B cell (primary cell): ENCODE measurements around the gene SEMA4D. TPM values are rescaled to one million over a fixed set of nuclear protein-coding genes. Genes with fewer than 3 reads are reported as not detected.

Experiments used
- ATAC-seq: fragments of 200-7000 bp; cut with Tn5 transposase; one replicate; pipeline ENCODE4 v1.10.0; 2021; ENCODE audit warnings: low read depth, mild to moderate bottlenecking, moderate number of reproducible peaks, moderate library complexity
- CTCF ChIA-PET: fragments of 350-600 bp; sonication (Branson Sonifier 250); formaldehyde crosslinking; loops from one replicate; lab custom pipeline; 2021; ENCODE audit warnings: antibody characterized with exemption, inconsistent platforms; lab: Charles Lee
- POLR2A ChIA-PET: fragments of 350-600 bp; sonication (Branson Sonifier 250); formaldehyde crosslinking; loops from one replicate; lab custom pipeline; 2021; ENCODE audit warnings: antibody characterized with exemption; lab: Charles Lee
- DNase-seq: peaks from one replicate; pipeline ENCODE4 v3.0.0; 2013
- H2AFZ ChIP-seq: 2 replicates; pipeline ENCODE4 v1.6.1; 2012; ENCODE audit warnings: mild to moderate bottlenecking, low read depth, low read length; ENCODE audit not compliant: insufficient read depth, poor library complexity, severe bottlenecking
- H3K27ac ChIP-seq, 2 donors: 1 replicate in 1 of 2; 2 replicates in 1 of 2; pipeline ENCODE4 v1.5.1; 2012 to 2013; ENCODE audit warnings: low read length in 2 of 2, mild to moderate bottlenecking in 2 of 2, moderate library complexity in 1 of 2
- H3K27me3 ChIP-seq, 4 experiments: fragments of 200-600 bp in 1 of 4; sonication (generic) in 1 of 4; replicated peaks in 1 of 4; 1 replicate in 2 of 4; 2 replicates in 2 of 4; pipeline versions ENCODE4 v1.6.1 to v1.7.0; 2013 to 2016; ENCODE audit warnings: low read length in 3 of 4, mild to moderate bottlenecking in 2 of 4, mixed read lengths in 1 of 4, moderate library complexity in 1 of 4; ENCODE audit not compliant: insufficient read depth in 4 of 4, control insufficient read depth in 3 of 4; ENCODE audit errors: control extremely low read depth in 1 of 4
- H3K36me3 ChIP-seq, 2 experiments: replicated peaks in 1 of 2; 1 replicate in 1 of 2; 2 replicates in 1 of 2; pipeline versions ENCODE4 v1.6.1 to v1.7.1; 2013; ENCODE audit warnings: low read length in 1 of 2; ENCODE audit not compliant: insufficient read depth in 2 of 2, control insufficient read depth in 1 of 2; ENCODE audit errors: control extremely low read depth in 1 of 2, extremely low read depth in 1 of 2
- H3K4me1 ChIP-seq, 2 donors: fragments of 200-600 bp in 1 of 2; sonication (generic) in 1 of 2; 1 replicate in 1 of 2; 2 replicates in 1 of 2; pipeline versions ENCODE4 v1.5.1 to v1.6.1; 2013 to 2017; ENCODE audit warnings: low read length in 2 of 2; ENCODE audit not compliant: control insufficient read depth in 2 of 2, insufficient read depth in 2 of 2
- H3K4me2 ChIP-seq: replicated peaks from 2 replicates; pipeline ENCODE3; 2012; ENCODE audit warnings: mild to moderate bottlenecking, low read depth, low read length; ENCODE audit not compliant: poor library complexity, severe bottlenecking
- H3K4me3 ChIP-seq, 5 experiments: fragments of 200-600 bp in 1 of 5; sonication (generic) in 1 of 5; 1 replicate in 3 of 5; 2 replicates in 2 of 5; pipeline versions ENCODE4 v1.5.1 to v1.7.0; 2011 to 2016; ENCODE audit warnings: low read length in 4 of 5, mild to moderate bottlenecking in 4 of 5, low read depth in 2 of 5, control low read depth in 1 of 5, moderate library complexity in 1 of 5; ENCODE audit not compliant: insufficient read depth in 1 of 5; ENCODE audit errors: control extremely low read depth in 1 of 5, extremely low read depth in 1 of 5
- H3K79me2 ChIP-seq: fragments of 200-600 bp; sonication (generic); one replicate; pipeline ENCODE4 v1.6.0; 2016; ENCODE audit warnings: low read length; ENCODE audit not compliant: control insufficient read depth, insufficient read depth
- H3K9ac ChIP-seq: fragments of 200-600 bp; sonication (generic); 2 replicates; pipeline ENCODE4 v1.6.1; 2017; ENCODE audit warnings: mild to moderate bottlenecking, low read length, moderate library complexity
- H3K9me3 ChIP-seq, 3 donors: one replicate each; pipeline versions ENCODE4 v1.6.1 to v1.7.1; 2013; ENCODE audit warnings: low read length in 2 of 3; ENCODE audit not compliant: control insufficient read depth in 2 of 3, insufficient read depth in 1 of 3; ENCODE audit errors: control extremely low read depth in 1 of 3
- H4K20me1 ChIP-seq: 2 replicates; pipeline ENCODE4 v1.6.0; 2012; ENCODE audit warnings: mild to moderate bottlenecking, low read length; ENCODE audit not compliant: insufficient read depth, control insufficient read depth, poor library complexity, severe bottlenecking
- H3K27ac Mint-ChIP-seq: one replicate; pipeline ENCODE4 v1.8.0; 2021; ENCODE audit warnings: mixed read lengths
- H3K27me3 Mint-ChIP-seq: one replicate; pipeline ENCODE4 v1.8.0; 2021; ENCODE audit warnings: mixed read lengths
- H3K4me1 Mint-ChIP-seq: one replicate; pipeline ENCODE4 v1.8.0; 2021; ENCODE audit warnings: mixed read lengths
- H3K4me3 Mint-ChIP-seq: one replicate; pipeline ENCODE4 v1.8.0; 2021; ENCODE audit warnings: mixed read lengths
- H3K9me3 Mint-ChIP-seq: one replicate; pipeline ENCODE4 v1.8.0; 2022; ENCODE audit warnings: mixed read lengths; ENCODE audit not compliant: insufficient read depth
- CTCF ChIP-seq: fragments of 200-600 bp; IDR thresholded peaks from one replicate; pipeline ENCODE4 v1.8.0; 2022; ENCODE audit warnings: antibody characterized with exemption, mild to moderate bottlenecking
- EZH2 ChIP-seq: IDR thresholded peaks from 2 replicates; pipeline ENCODE4 v1.6.1; 2012; ENCODE audit warnings: borderline replicate concordance, low read depth, mild to moderate bottlenecking, moderate library complexity, low read length; ENCODE audit not compliant: insufficient read depth, poor library complexity, severe bottlenecking
- WGBS: methylation state at CpG from one replicate; pipeline ENCODE4 v1.1.5; 2013; ENCODE audit warnings: missing lambda C conversion rate; ENCODE audit not compliant: insufficient coverage; 5-methylcytosine and 5-hydroxymethylcytosine counted together
- intact Hi-C: fragments of 100-400 bp; cut with micrococcal nuclease; formaldehyde crosslinking; loops from one replicate; pipeline ENCODE4 v1.10.0; 2022
- polyA plus RNA-seq: library from polyadenylated mRNA; depleted of rRNA; stranded (reverse); fragments of >200 nt; gene quantifications from 2 replicates; pipeline ENCODE4 v1.2.3, GENCODE V29; 2012
- total RNA-seq, 2 donors: library from RNA; stranded (reverse); fragments of 120-200 nt in 1 of 2; gene quantifications; 1 replicate in 1 of 2; 2 replicates in 1 of 2; pipeline versions ENCODE4 v1.2.3 to v1.2.4, GENCODE V29; 2013 to 2022

Gene SEMA4D
- total and polyA plus RNA-seq, 2 donors (not counting 1 experiment from before 2014, with no cell fraction given) = 53.6 to 231 TPM

GRCh38 chr9:89408628-89409101, 89.2 kb downstream of the SEMA4D start:
- H3K79me2 ChIP-seq = peaks cover 78% of the 10 kb centered on the region
- H4K20me1 ChIP-seq = peaks cover 87% of the 10 kb centered on the region
- peak overlapping the region in 1 of 5 experiments; percentile 11 for H3K4me3 ChIP-seq
- no peak overlapping the region for H2AFZ ChIP-seq
- Mint-ChIP-seq H3K4me1 (peaks cover 81% of the 10 kb centered on the region), H3K4me3 (peak overlapping the region; percentile 81), H3K27ac (peak overlapping the region; percentile 80), H3K9me3 (no peaks in the 10 kb centered on the region), H3K27me3 (no peaks in the 10 kb centered on the region)
- peak overlapping the region; percentile 68 for H3K4me2 ChIP-seq
- H3K27ac ChIP-seq = peak overlapping the region in 1 of 2 donors; percentile 37
- TF ChIP-seq EZH2 = no peak
- no peak for TF ChIP-seq CTCF
- ChIA-PET POLR2A (interaction anchor here (0.7 to 1.3 kb wide), 6 partner anchors 10 to 66 kb away, joined by 3 to 12 read pairs (median 3); no protein-coding TSS in a partner anchor), CTCF (interaction anchor here (0.8 to 4.6 kb wide), 5 partner anchors 10 to 194 kb away, joined by 3 to 27 read pairs (median 8); no protein-coding TSS in a partner anchor)
- no peaks in the 10 kb centered on the region for H3K27me3 ChIP-seq
- H3K4me1 ChIP-seq = peaks cover 64 to 81% of the 10 kb centered on the region in 2 donors
- peaks cover 0 to 10% (median 5%) of the 10 kb centered on the region in 3 donors for H3K9me3 ChIP-seq
- WGBS = 14% methylated on average over 8 of the region's 12 CpGs
- intact Hi-C loops = loop anchor here (1.0 to 2.0 kb wide), 3 partner anchors 8 to 18 kb away; no protein-coding TSS in a partner anchor
- DNase-seq = peak; percentile 52
- ATAC-seq = peak; percentile 65
- peaks cover 0 to 38% of the 10 kb centered on the region in 2 experiments for H3K36me3 ChIP-seq
- peak overlapping the region; percentile 15 for H3K9ac ChIP-seq

- H3K4me1 Mint-ChIP-seq = peaks cover 88% of the 10 kb centered on the region
- H3K36me3 ChIP-seq = peaks cover 5 to 34% of the 10 kb centered on the region in 2 experiments
- ATAC-seq (no peak), DNase-seq (no peak)
- peak overlapping the region; percentile 73 for H3K4me2 ChIP-seq
- H2AFZ ChIP-seq = no peak overlapping the region
- peaks cover 65 to 84% of the 10 kb centered on the region in 2 donors for H3K4me1 ChIP-seq
- intact Hi-C loops = no loop called here
- H3K9ac ChIP-seq = no peak overlapping the region
- H3K9me3 ChIP-seq = peaks cover 0 to 10% (median 5%) of the 10 kb centered on the region in 3 donors
- ChIA-PET POLR2A (interaction anchor here (1.9 to 2.6 kb wide), 2 partner anchors 11 to 19 kb away, joined by 6 to 19 read pairs; no protein-coding TSS in a partner anchor), CTCF (interaction anchor here (0.6 to 4.6 kb wide), 3 partner anchors 100 to 142 kb away, joined by 3 to 27 read pairs (median 3); no protein-coding TSS in a partner anchor)
- H3K4me3 ChIP-seq = no peak overlapping the region
- no peak for TF ChIP-seq EZH2
- no peak for TF ChIP-seq CTCF
- H3K27ac ChIP-seq = peak overlapping the region in 1 of 2 donors; percentile 79
- H3K9me3 Mint-ChIP-seq = no peaks in the 10 kb centered on the region
- H3K4me3 Mint-ChIP-seq = peak overlapping the region; percentile 84
- peaks cover 62% of the 10 kb centered on the region for H3K79me2 ChIP-seq
- peaks cover 71% of the 10 kb centered on the region for H4K20me1 ChIP-seq
- no CpG with 5 or more reads among the region's 2 CpGs for WGBS
- no peaks in the 10 kb centered on the region for H3K27me3 Mint-ChIP-seq
- no peaks in the 10 kb centered on the region for H3K27me3 ChIP-seq
- H3K27ac Mint-ChIP-seq = peak overlapping the region; percentile 95
Measured at GRCh38 chr9:89407070-89407469, 90.8 kb downstream of the SEMA4D start.
